Measurements from ENCODE around the gene ZNF710. TPM values are rescaled to one million over a fixed set of nuclear protein-coding genes. Genes with fewer than 3 reads are reported as not detected.
A peak's percentile ranks its signal among the peaks of the same experiment; 100 is the strongest.

ZNF710 gene
- total RNA-seq, 4 donors from 2014 or later: 6.6 to 13.8 (median 10.1) TPM

DNA sequence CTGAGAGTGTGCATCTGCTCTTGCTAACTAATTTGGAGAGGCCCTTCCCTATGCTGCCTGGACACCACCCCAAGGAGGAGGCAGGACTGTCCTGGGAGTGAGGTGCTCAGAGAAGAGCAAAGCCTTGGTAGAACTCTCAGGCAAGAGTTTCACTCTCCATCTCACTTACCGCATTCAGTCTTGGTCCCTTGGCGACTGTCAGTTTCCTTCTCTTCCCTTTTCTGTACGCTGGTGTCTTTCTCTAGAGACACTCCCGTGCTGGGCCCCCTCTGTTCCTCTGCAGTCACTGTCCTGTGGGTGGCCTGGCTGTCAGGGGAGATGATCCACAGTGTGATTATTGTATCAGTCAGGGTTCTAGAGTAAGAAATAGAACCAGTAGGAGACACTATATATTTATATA is 57.2 kb downstream of the ZNF710 start:
- intact Hi-C loops (cut with DNase I): no loop called here
- Histone ChIP-seq H3K4me1 (peaks cover 35 to 58% (median 47%) of the 10 kb centered on the region in 4 donors), H3K27me3 (no peaks in the 10 kb centered on the region), H3K9me3 (no peaks in the 10 kb centered on the region), H3K27ac (replicated peaks in 1 of 4) (peak overlapping the region in 1 of 4 donors; percentile 19), H3K4me3 (no peak overlapping the region), H3K36me3 (no peaks in the 10 kb centered on the region)
- 68% methylated on average over 4 of the region's 4 CpGs for whole genome bisulfite sequencing
- no peak for DNase-seq (ENCODE audit: extremely low spot score)
- TF ChIP-seq POLR2AphosphoS5 (IDR thresholded peaks at IDR 0.05) (no peak), POLR2A (IDR thresholded peaks at IDR 0.05; ENCODE audit: low read depth) (no peak), EP300 (IDR thresholded peaks at IDR 0.05) (no peak)
- TF ChIP-seq, protein P1, sequence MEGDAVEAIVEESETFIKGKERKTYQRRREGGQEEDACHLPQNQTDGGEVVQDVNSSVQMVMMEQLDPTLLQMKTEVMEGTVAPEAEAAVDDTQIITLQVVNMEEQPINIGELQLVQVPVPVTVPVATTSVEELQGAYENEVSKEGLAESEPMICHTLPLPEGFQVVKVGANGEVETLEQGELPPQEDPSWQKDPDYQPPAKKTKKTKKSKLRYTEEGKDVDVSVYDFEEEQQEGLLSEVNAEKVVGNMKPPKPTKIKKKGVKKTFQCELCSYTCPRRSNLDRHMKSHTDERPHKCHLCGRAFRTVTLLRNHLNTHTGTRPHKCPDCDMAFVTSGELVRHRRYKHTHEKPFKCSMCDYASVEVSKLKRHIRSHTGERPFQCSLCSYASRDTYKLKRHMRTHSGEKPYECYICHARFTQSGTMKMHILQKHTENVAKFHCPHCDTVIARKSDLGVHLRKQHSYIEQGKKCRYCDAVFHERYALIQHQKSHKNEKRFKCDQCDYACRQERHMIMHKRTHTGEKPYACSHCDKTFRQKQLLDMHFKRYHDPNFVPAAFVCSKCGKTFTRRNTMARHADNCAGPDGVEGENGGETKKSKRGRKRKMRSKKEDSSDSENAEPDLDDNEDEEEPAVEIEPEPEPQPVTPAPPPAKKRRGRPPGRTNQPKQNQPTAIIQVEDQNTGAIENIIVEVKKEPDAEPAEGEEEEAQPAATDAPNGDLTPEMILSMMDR (IDR thresholded peaks at IDR 0.05): no peak

DNA sequence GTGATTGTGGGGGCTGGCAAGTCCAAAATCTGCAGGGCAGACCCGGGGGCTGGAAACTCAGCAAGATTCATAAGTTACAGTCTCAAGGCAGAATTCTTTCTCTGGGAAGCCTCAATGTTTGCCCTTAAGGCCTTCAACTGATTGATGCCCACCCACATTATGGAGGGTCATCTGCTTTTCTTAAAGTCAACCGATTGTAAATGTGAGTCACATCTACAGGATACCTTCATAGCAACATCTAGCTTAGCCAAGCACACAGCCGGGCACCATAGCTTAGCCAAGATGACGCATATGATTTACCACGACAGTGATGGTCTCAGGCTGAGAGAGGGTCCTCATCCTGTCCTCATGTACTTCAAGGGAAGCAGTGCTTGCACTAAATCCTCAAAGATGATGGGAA is 57.7 kb downstream of the ZNF710 start:
- Histone ChIP-seq H3K4me1 (peaks cover 40 to 63% (median 51%) of the 10 kb centered on the region in 4 donors), H3K9me3 (no peaks in the 10 kb centered on the region), H3K27me3 (no peaks in the 10 kb centered on the region), H3K4me3 (no peak overlapping the region), H3K36me3 (no peaks in the 10 kb centered on the region), H3K27ac (replicated peaks in 1 of 4) (peak overlapping the region; percentile 8 to 63 (median 46))
- no peak for DNase-seq (ENCODE audit: extremely low spot score)
- 89% methylated on average over 5 of the region's 5 CpGs for WGBS
- TF ChIP-seq POLR2A (IDR thresholded peaks at IDR 0.05; ENCODE audit: low read depth) (no peak), EP300 (IDR thresholded peaks at IDR 0.05) (no peak), POLR2AphosphoS5 (IDR thresholded peaks at IDR 0.05) (no peak)
- TF ChIP-seq, protein P1 (IDR thresholded peaks at IDR 0.05): no peak
- intact Hi-C loops (cut with DNase I): no loop called here

DNA sequence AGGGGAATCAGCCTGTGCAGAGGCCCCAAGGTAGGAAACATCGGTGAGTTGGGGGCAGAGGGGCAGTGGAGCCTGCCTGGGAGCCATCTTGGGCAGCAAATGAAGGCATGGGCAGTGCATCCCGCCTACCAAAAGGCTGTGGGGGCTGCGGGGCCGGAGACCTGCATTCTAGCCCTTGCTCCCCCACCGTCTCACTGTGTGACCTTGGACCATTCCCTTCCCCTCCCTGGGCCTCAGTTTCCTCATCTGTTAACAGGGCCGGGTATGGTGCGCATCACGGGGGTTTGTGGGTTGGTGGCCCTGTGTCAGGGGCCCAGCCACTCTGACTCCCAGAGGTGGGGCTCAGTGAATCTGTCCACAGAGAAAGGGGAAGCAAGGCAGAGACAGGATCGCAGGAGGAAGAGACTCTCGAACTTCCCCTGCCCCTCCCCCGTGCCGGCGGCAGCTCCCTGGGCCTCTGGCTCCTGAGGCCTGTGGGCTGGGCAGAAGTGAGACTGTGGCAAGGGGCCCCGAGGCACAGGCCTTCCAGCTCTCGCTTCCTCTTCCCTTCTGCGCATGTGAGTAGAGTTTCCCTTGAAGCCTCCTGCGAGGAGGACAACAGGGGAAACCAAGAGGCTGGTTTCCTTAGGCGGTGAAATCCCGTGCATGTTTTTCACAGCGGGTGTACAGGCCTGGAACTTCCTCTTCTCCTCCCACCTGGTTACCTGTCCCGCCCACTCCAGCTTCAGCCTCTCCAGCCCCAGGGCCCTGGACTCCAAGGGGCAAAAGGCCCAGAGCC is 58.3 kb downstream of the ZNF710 start:
- no peaks in the 10 kb centered on the region for H3K27me3 ChIP-seq
- no peak overlapping the region for H3K4me3 ChIP-seq
- intact Hi-C loops (cut with DNase I): no loop called here
- no peak for DNase-seq (ENCODE audit: extremely low spot score)
- peaks cover 46 to 64% (median 55%) of the 10 kb centered on the region in 4 donors for H3K4me1 ChIP-seq
- peak in 1 of 2 donors; percentile 17 for TF ChIP-seq POLR2AphosphoS5 (IDR thresholded peaks at IDR 0.05)
- no peak for TF ChIP-seq POLR2A (IDR thresholded peaks at IDR 0.05; ENCODE audit: low read depth)
- H3K36me3 ChIP-seq: no peaks in the 10 kb centered on the region
- H3K27ac ChIP-seq (replicated peaks in 1 of 4): peak overlapping the region; percentile 8 to 63 (median 46)
- no peaks in the 10 kb centered on the region for H3K9me3 ChIP-seq
- WGBS: 75% methylated on average over 12 of the region's 21 CpGs

DNA sequence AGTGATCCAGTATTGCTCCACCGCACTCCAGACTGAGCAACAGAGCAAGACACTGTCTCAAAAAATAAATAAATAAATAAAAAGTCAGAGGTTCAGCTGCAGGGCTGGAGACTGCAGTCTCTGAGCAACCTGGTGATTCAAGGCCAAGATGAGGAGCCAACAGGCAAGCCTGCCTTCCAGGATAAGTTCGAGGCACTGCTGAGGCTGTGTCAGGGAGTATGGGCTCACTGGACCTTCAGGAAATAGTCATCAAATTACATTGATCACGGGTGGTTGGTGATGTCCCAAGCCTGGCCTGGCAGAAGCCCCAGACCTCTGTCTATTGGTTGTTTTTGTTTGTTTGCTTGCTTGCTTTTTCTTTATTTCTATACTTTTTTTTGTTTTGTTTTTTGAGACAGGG is 59.7 kb downstream of the ZNF710 start:
- Histone ChIP-seq H3K4me3 (no peak overlapping the region), H3K27me3 (no peaks in the 10 kb centered on the region), H3K4me1 (peaks cover 60 to 74% (median 67%) of the 10 kb centered on the region in 4 donors), H3K27ac (replicated peaks in 1 of 4) (no peak overlapping the region), H3K9me3 (no peaks in the 10 kb centered on the region), H3K36me3 (no peaks in the 10 kb centered on the region)
- WGBS: 76% methylated on average over 3 of the region's 3 CpGs
- no peak for DNase-seq (ENCODE audit: extremely low spot score)
- TF ChIP-seq, protein P1 (IDR thresholded peaks at IDR 0.05): no peak
- no peak for TF ChIP-seq POLR2AphosphoS5 (IDR thresholded peaks at IDR 0.05)
- no peak for TF ChIP-seq EP300 (IDR thresholded peaks at IDR 0.05)
- TF ChIP-seq POLR2A (IDR thresholded peaks at IDR 0.05; ENCODE audit: low read depth): no peak
- intact Hi-C loops (cut with DNase I): no loop called here

DNA sequence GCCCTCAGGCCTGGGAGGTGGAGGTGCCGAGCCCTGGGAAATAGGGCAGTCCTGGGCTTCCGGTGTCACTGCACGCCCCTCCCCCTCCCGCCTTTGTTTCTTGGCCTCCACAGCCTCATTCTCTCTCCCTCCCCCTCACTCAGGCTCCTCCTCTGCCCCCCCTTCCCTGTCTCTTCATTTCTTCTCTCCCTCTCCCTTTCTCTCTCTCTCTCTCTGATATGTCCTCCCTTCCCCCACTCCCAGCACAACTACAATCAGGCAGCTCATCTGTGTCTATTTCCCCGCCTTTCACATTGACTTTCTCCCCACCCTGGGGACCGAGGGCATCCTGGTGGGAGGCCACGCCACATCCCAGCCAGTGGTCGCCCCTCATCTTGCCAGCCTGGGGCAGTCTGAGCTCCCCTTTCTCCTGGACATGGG is 60.9 kb downstream of the ZNF710 start:
- peaks cover 62 to 74% (median 69%) of the 10 kb centered on the region in 4 donors for H3K4me1 ChIP-seq
- peaks cover 0 to 3% (median under 1%) of the 10 kb centered on the region in 4 donors for H3K36me3 ChIP-seq
- H3K4me3 ChIP-seq: no peak overlapping the region
- no peak for DNase-seq (ENCODE audit: extremely low spot score)
- WGBS: 37% methylated on average over 7 of the region's 8 CpGs
- H3K27me3 ChIP-seq: no peaks in the 10 kb centered on the region
- H3K27ac ChIP-seq (replicated peaks in 1 of 4): peak overlapping the region; percentile 58 to 86 (median 80)
- intact Hi-C loops (cut with DNase I): no loop called here
- no peak for TF ChIP-seq EP300 (IDR thresholded peaks at IDR 0.05)
- no peak for TF ChIP-seq POLR2A (IDR thresholded peaks at IDR 0.05; ENCODE audit: low read depth)
- TF ChIP-seq, protein P1 (IDR thresholded peaks at IDR 0.05): no peak
- TF ChIP-seq POLR2AphosphoS5 (IDR thresholded peaks at IDR 0.05): no peak
- no peaks in the 10 kb centered on the region for H3K9me3 ChIP-seq

Data from esophagus muscularis mucosa (tissue), 4 donors.